HG03139 (cell line): Measurements from ENCODE around the gene MGA.
"Not testable (repeated sequence)": the region's sequence is repeated elsewhere in the genome, so short reads cannot be mapped to it uniquely, and the experiment has no call there.

Source experiments
- ATAC-seq: cut with Tn5 transposase; IDR thresholded peaks from one replicate; pipeline ENCODE4 v1.9.1; 2021; ENCODE audit not compliant: unreplicated experiment

Gene MGA

GRCh38 chr15:41703120-41703519, 42.9 kb downstream of the MGA start:
- ATAC-seq, result no peak

DNA sequence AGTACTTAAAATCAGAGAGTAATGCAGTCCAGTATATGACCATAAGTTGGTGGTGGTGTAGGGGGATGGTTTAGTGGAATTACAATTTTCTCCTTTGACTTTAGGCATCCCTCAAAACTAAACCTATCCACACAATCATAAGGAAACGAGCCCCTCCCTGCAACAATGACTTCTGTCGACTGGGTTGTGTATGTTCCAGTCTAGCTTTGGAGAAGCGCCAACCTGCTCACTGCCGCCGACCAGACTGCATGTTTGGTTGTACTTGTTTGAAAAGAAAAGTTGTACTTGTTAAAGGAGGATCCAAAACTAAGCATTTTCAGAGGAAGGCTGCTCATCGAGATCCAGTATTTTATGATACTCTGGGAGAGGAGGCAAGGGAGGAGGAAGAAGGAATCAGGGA, 52.8 kb downstream of the MGA start:
- no peak for ATAC-seq

- no peak for ATAC-seq
These were observed 54.1 kb downstream of the MGA start for GRCh38 chr15:41714291-41714690.

DNA sequence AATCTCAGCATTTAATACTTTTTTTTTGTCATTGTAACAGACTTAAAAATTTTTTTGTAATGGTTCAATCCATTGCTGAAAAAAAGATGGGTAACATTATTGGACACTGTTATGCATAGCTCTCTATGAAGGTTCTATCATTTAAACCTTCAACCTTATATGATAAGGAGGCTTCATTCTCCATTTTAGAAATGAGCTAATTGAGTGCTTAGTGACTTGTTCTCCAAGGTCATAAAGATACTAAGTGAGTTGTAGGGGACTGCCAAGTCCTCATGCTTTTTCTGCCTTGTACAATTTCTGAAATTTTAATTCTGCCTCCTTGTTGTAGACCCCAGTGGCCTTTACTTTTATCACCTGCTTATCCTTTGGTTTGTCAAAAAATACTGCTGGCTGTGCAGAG, 56.7 kb downstream of the MGA start:
- no peak for ATAC-seq

- no peak for ATAC-seq
These were observed 66.9 kb downstream of the MGA start for GRCh38 chr15:41727143-41727542.

DNA sequence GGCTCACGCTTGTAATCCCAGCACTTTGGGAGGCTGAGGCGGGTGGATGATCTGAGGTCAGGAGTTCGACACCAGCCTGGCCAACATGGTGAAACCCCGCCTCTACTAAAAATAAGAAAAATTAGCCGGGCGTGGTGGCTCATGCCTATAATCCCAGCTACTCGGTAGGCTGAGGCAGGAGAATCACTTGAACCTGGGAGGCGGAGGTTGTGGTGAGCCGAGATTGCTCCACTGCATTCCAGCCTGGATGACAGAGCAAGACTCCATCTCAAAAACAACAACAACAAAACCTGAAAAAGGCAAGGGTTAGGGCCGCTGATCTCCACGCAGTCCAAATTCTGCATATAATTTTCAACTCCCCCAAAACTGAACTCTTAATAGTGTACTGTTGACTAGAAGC, 67.9 kb downstream of the MGA start:
- ATAC-seq, result not testable (repeated sequence)

GRCh38 chr15:41730543-41730942, 70.3 kb downstream of the MGA start:
- ATAC-seq, result no peak

DNA sequence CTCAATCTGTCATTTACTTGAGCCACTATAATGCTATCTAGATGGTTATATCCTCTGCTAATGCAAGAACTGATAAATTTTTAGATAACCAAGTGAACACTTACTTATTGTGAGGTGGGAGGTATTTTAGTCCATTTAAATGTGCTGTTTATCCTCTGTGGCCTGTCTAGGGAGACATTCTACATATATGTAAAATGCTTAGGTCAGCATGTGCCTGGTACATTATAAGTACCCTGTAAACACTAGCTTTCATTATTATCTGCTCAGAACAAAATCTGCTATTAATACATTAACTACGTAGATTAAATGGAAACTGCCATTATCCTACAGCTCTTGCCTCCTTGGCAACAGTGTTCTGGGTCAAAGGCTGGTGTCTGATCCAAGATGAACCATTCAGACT, 72.3 kb downstream of the MGA start:
- no peak for ATAC-seq

DNA sequence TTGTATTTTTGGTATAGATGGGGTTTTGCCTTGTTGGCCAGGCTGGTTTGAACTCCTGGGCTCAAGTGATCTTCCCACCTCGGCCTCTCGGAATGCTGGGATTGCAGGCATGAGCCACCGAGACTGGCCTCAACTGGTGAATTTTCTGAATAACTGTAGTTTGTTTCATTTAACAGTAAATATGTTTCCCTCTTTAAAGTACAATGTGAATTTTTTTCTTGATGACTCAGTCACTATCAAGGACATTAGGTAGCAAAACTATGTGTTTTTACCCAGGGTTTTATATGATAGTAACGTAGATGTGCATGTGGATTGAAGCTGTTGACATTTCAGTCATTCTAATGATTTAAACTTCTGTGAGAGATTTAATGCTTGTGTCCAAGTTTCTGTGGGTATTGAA, 73.9 kb downstream of the MGA start:
- ATAC-seq, result no peak

DNA sequence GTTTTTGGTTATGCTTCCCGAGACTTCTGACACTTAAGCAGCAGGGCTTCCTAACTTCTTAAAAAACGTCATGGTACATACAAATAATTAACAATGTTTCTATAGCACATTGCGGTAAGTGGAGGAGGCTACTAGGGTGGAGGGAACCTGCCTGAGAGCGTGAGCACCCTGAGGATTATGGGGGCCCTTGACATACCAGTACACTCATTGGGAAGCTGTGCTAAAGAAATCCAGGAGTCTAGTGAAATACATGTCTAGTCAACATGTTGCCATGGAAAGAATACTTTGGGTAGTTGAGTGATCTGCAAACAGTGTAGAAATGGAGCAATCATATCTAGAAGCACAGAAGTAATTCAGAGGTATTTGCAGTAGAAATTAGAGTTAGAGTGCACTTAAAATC, 74.8 kb downstream of the MGA start:
- no peak for ATAC-seq

DNA sequence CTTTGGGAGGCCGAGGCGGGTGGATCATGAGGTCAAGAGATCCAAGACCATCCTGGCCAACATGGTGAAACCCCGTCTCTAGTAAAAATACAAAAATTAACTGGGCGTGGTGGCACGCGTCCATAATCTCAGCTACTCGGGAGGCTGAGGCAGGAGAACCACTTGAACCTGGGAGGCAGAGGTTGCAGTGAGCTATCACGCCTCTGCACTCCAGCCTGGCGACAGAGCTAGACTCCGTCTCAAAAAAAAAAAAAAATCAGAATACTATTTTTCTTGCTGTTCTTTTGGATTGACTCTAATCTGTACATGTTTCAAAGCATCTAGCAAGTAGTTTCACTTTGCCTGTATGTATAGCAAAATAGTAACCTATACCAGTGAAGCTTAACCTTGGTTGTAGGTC, 75.3 kb downstream of the MGA start:
- ATAC-seq, result not testable (repeated sequence)

DNA sequence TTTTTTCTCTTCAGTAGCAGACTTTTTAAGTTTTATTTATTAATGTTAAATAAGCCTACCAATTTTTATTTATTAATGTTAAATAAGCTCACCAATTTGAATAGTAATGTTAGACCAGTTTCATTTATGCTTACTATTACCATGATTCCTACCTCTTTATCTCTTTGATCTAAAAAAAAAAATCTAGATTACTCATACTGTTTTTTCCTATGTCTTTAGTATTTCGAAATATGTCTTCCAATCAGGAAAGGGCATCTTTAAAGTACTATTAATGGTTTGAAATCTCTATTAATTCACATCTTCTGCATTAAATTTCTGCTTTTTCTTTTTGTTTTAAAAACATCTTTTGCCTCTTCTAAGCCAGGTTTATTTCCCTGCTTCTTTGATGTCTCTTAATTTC, 86.6 kb downstream of the MGA start:
- no peak for ATAC-seq

GRCh38 chr15:41756198-41756597, 96.0 kb downstream of the MGA start:
- no peak for ATAC-seq

GRCh38 chr15:41772720-41773331, 112.6 kb downstream of the MGA start:
- no peak for ATAC-seq

DNA sequence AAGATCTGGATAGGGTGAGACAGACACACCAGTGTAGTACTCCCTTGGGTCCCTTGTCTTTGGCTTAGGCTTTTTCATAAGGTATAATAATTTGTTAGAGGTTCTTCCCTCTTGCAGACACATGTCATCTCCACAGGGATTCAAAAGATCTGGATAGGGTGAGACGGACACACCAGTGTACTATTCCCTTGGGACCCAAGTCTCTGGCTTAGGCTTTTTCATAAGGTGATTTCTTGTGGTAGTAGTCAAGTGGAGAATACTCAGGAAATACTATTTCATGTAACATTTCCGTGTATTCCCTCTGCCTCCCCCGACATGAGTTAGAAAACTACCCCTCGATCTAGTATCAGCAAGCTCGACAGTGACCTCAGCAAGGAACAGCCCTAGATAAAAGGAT, 113.1 kb downstream of the MGA start:
- ATAC-seq, result no peak

DNA sequence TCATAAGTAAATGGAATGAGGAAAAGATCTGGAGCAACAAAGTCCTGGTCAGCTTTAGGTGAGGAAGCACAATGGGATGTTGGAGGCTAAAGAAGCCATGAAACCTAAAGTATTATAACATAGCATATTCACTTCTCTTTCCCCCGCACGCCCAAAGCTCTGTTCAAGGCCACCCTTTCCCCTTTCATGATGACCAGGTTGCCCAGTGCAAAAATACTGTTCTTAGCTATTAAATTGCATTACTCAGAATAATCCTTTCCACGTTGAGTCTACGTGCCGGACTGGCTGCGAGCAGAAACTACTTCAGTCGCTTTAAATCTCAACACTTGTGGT, 113.5 kb downstream of the MGA start:
- no peak for ATAC-seq

DNA sequence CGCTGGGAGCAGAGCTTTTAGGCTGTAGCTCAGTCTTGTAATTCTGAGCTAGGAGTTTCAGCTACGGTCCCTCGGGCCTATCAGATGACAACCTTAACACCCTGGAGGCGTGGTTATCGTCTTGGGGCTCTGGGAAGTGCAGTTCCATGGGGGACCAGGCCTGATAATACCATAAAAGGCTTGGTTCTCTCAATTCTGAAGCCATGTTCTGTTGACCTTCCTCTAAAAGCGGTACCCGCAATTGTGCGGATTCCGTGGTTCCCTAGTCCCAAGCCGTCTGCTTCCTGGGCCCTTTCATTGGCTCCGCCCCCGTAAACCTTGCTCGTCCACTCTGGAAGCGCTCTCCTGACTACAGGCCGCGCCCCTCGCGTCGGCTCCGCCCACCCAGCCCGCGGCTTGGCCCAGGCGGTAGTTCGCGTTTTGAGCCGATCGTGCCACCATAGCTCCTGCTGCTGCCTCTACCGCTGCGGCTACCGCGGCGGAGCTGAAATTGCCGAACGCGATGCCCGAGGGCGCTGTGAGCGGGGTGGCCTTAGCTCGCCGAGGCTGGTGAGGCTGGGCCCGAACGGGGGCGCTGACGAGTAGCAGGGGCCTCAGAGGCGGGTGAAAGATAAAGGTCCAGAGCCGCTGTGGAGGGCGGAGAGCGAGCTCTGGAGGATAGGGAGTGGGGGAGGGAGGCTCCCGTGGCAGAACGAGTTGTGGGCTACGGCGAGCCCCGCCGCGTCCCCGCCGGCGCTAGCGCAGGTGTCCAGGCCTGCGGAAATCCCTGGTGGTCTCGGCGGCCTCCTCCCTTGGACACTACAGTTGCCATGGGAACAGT, 114.1 kb downstream of the MGA start, which contains the start of gene MAPKBP1:
Gene MAPKBP1 (plus strand): TSS at position 423 of the 820 bp plus-strand sequence. CDS start 792 bp downstream, outside the sequence.
- ATAC-seq, result peak; percentile 60

GRCh38 chr15:41774882-41775417, 114.7 kb downstream of the MGA start:
- ATAC-seq, result no peak

- ATAC-seq, result no peak
These were observed 115.4 kb downstream of the MGA start for GRCh38 chr15:41775651-41776050.

DNA sequence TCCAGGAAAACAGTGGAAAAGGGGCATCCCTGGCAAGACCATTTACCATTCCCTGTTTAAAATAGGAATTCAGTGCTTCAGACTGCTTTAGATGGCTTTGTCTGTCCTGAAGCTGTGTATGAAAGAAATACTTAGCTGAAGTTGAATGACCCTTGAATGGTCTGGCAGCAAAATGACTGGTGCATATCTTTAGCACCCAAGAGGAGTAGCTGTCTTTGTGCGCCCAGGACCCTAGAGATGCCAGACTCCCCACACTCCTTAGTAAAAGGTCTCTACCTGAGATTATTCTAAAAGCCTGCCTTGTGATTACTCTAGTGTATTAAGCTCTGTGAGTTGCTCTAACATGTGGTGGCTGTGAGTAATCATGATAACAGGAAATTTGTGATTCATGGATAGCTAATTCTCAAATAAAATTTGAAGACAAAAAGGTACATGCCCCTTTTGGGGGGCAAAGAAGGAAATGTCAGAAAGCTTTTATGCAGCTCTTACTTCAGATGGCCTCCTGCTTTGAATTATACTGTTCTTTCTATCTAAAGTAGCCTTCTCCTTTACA, 117.3 kb downstream of the MGA start:
- ATAC-seq, result no peak

- no peak for ATAC-seq
These were observed 118.3 kb downstream of the MGA start for GRCh38 chr15:41778521-41778920.

DNA sequence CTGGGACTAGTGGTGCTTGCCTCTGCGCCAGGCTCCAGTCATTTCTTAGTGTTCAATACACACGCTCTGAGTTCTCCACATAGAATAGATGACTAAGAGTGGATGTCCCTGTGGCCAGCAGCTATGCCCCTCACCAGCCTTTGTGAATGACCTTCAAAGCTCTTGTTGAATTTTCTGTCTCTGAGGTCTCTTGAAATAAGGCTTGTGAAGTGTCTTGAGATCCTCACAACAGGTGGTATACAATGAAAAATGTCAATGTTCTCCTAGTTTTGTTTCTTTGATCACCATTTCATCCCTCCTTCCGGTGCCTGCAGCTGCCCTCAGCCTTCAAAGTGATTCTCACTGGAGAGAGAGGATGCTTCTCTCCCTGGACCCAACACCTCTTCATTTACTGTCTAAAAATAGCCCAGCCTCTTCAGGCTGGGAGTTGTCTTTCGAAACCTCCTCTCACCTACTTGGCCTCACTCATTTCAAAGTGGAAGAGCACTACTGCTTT, 119.5 kb downstream of the MGA start:
- no peak for ATAC-seq
